Medulla oblongata (tissue), 1 donor: ENCODE measurements around the gene LOXHD1.

Source experiments
- DNase-seq: peaks from one replicate; pipeline ENCODE4 v3.0.0-alpha.2; 2015; ENCODE audit errors: extremely low spot score

LOXHD1 gene

DNA sequence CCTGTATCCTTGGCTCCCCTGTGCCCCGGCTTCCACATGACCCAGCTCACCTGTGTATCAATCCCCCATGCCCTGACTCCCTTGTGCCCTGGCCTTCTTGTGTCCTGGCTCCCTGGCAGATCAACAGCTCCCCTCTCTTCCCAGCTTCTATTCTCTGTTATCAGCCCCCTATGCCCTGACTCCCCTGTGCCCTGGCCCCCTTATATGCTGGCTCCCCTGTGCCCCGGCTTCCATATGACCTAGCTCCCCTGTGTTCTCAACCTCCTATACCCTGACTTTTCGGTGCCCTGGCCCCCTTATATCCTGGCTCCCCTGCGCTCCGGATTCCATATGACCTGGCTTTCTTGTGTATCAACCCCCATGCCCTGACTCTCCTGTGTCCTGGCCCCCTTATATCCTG is 209.2 kb downstream of the LOXHD1 start:
- DNase-seq, result no peak

DNA sequence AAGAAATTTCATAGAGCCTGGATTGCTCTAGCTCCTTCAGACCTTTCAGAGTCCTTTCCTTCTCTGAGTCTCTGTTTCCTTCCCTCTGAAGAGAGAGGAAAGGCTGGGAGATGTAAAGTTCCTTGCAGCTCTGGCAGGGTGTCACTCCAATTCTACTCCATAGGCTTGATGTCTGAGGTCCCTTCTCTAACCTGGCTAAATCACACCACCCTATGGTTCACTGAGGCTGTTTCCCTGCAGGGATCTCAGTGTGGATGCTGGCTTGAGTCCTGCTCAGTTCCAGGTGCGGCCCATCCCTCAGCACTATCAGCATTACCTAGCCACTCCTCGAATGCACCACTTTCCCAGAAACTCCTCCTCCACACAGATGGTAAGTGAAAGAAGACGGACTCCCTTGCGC is 209.7 kb downstream of the LOXHD1 start:
- no peak for DNase-seq

DNA sequence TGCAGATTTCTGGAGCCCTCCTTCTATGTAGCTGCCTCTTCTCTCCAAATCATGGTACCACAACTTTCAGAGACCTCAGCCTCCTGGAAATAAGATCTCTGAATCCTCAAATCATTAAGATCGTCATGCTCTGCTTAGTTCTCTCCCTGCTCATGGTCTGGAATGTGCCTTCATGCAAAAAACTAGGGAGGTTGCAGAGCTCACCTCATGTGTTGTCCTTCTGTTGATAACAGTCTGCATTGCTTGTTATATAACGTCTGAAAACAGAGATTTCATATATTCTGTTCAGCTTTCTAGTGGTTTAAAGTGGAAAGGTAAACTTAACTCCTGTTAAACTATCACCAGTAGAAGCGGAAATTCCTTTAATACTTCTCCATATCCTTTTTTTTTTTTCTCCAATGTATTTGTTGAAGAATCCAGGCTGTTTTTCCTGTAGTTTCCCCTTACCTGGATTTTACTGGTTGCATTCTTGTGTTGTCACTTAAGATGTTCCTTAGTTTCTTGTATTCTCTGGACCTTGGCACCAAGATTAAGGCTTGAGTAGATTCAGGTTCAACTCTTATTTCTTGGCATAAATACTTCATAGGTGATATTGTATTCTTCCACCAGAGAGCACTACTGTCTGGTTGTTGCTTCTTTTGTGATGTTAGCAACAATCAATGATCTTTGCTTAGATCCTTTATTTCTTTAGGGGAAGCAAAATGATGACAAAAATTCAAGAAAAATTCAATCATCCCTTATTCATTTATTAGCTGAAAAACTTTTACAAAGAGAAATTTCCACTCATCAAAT is 211.3 kb downstream of the LOXHD1 start:
- DNase-seq, result no peak

DNA sequence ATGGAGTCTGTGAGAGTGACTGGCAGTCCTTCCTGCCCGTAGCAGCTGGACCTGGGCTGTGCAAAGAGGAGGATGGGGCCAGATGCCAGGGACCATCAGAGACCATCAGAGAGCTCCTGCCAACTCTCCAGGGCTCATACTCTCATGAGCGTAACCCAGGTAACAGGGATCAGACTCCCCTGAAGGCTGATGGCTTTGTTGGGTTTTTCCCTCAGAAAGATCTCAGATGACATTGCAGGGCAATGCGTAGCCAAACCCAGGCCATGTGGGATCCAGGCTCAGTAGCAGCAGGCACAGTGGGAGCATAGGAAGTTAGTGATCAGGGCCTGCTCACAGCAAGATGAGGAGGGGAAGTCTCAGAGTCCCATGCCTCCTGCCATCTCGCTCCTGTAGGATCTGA is 218.0 kb downstream of the LOXHD1 start:
- DNase-seq, result no peak

- no peak for DNase-seq
These were observed 220.0 kb downstream of the LOXHD1 start for GRCh38 chr18:46437061-46437460.

- DNase-seq, result no peak
These were observed 220.4 kb downstream of the LOXHD1 start for GRCh38 chr18:46436621-46437020.

GRCh38 chr18:46435031-46435430 is 222.0 kb downstream of the LOXHD1 start:
- no peak for DNase-seq

DNA sequence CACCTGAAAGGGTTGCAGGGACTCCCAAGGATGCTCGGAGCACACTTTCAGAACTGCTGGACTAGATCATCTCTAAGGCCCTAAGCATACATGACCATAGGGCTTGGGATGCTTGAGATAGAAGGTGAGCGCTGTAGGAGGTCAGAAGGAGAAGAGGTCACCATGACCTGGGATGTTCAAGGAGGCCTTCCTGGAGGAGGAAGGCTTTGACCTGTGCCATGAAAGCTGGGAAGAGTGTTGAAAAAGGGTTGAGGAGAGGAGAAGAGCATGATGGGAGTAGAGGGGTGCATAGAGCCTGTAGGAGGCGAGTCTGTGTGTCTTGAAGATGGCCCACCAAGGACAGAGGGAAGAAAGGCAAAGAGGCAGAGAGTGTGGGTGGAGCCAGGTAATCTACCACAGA is 222.4 kb downstream of the LOXHD1 start:
- DNase-seq, result no peak

DNA sequence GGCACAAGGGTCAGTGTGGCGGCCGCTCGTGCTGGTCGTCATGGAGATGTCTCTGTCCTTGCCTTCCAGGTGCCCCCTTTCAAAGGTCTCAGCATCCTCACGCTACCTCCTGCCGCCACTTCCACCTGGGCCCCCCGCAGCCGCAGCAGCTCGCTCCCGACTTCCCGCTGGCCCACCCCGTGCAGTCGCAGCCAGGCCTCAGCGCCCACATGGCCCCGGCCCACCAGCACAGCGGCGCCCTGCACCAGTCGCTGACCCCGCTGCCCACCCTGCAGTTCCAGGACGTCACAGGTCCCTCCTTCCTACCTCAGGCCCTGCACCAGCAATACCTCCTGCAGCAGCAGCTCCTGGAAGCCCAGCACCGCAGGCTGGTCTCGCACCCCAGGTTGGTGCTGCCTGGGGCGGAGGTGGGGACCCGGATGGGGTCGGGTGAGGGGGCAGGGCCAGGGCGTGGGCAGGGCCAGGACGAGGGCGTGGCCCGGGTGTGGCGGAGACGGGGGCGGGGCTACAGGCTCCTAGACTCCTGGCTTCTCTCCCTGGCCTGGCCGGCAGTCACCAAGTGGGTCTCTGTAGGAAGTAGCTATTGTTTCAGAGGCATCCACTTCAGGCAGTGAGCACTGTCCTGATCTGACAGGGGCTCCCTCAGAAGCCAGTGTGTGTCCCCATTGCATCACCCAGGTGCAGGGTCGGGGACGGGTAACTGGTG is 223.7 kb downstream of the LOXHD1 start:
- DNase-seq, result no peak

GRCh38 chr18:46431522-46432171 is 225.4 kb downstream of the LOXHD1 start:
- DNase-seq, result no peak

DNA sequence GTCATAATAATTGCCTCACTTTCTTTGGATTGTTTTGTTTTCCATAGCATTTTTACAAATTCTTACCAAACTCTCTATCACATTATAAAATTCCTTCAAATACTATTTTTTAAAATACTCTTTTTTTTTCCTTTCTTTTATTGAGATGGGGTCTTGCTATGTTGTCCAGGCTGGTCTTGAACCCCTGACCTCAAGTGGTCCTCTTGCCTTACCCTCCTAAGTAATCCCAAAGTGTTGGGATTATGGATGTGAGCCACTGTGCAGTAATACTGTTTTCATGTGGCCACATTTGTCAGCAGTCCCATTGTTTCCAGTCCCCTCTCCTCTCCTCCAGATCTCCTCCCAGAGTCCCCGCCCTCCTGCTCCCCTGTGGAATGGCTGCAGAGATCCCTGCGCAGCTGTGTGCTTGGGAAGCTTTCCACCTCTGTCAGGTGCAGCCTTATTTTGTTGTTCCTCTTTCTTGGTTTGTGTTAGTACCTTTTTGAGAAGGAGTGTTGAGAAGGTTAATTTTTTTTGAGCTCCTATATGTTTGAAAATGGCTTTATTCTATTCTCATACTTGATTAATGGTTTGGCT is 227.3 kb downstream of the LOXHD1 start:
- DNase-seq, result no peak

DNA sequence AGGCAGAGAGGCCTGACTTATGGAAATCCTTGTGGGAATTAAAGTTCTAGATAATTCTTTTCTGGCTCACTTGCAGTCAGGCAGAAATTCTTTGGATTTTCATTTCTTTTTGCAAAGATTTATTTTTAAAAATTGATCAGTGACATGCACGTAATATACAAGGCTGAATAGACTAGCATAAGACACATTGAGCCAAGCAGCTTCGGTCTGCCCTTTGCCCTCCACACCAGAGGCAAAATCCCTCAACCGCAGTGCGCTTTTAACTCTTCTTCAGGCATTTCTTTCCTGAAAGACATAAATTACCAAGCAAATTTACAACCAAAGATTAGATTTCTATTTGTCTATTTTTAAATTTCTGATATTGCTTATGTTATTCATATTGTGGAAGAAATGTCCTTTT is 227.9 kb downstream of the LOXHD1 start:
- DNase-seq, result no peak

DNA sequence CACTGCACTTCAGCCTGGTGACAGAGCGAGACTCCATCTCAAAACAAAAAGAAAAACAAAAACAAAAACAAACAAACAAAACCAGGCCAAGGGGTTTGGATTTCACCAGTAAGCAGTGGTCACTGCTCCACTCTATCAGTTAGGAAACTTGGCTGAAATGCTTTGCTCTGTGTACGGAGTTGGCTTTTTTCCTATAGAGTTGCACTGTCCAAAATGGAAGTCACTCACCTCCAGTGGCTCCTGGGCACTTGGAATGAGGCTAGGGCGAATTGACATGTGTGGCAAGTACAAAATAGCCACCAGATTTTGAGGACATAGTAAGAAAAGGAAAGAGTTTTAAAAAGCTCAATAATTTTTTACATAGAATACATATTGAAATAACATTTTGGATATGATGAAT is 228.7 kb downstream of the LOXHD1 start:
- no peak for DNase-seq

- no peak for DNase-seq
These were observed 229.6 kb downstream of the LOXHD1 start for GRCh38 chr18:46427216-46427995.
